ENCODE results near the gene PRR18. TPM values are rescaled to one million over a fixed set of nuclear protein-coding genes. Genes with fewer than 3 reads are reported as not detected.

Gene PRR18
- total RNA-seq, 1 donor from 2014 or later, result 0.04 TPM

- ATAC-seq, result no peak
Measured at GRCh38 chr6:166305562-166306117, 2.6 kb downstream of the PRR18 start.

GRCh38 chr6:166304106-166304505 lies 4.1 kb downstream of the PRR18 start:
- no peak for ATAC-seq

- ATAC-seq, result no peak
Measured at GRCh38 chr6:166301611-166302529, 6.3 kb downstream of the PRR18 start.

GRCh38 chr6:166300357-166300987 lies 7.7 kb downstream of the PRR18 start:
- ATAC-seq, result no peak

GRCh38 chr6:166297606-166298005 lies 10.6 kb downstream of the PRR18 start:
- ATAC-seq, result no peak

GRCh38 chr6:166296035-166296883 lies 11.9 kb downstream of the PRR18 start:
- ATAC-seq, result no peak

- no peak for ATAC-seq
Measured at GRCh38 chr6:166293731-166294584, 14.2 kb downstream of the PRR18 start.

- ATAC-seq, result no peak
Measured at GRCh38 chr6:166289207-166290060, 18.8 kb downstream of the PRR18 start.

- no peak for ATAC-seq
Measured at GRCh38 chr6:166286839-166287271, 21.3 kb downstream of the PRR18 start.

GRCh38 chr6:166285233-166285632 lies 23.0 kb downstream of the PRR18 start:
- ATAC-seq, result no peak

- peak; percentile 17 for ATAC-seq
Measured at GRCh38 chr6:166284640-166285039, 23.6 kb downstream of the PRR18 start.

- ATAC-seq, result no peak
Measured at GRCh38 chr6:166282394-166283032, 25.7 kb downstream of the PRR18 start.

GRCh38 chr6:166281104-166281503 lies 27.1 kb downstream of the PRR18 start:
- ATAC-seq, result no peak

GRCh38 chr6:166279393-166279679 lies 28.9 kb downstream of the PRR18 start:
- ATAC-seq, result no peak

- ATAC-seq, result no peak
Measured at GRCh38 chr6:166278579-166279392, 29.4 kb downstream of the PRR18 start.

GRCh38 chr6:166277892-166278578 lies 30.2 kb downstream of the PRR18 start:
- ATAC-seq, result no peak

GRCh38 chr6:166277018-166277417 lies 31.2 kb downstream of the PRR18 start:
- ATAC-seq, result no peak

GRCh38 chr6:166275714-166276166 lies 32.5 kb downstream of the PRR18 start:
- ATAC-seq, result peak; percentile 87

Measured in esophagus mucosa (tissue), 1 donor.